T-cell (primary cell): ENCODE results near the gene C1QL2. TPM values are rescaled to one million over a fixed set of nuclear protein-coding genes. Genes with fewer than 3 reads are reported as not detected.

ENCODE experiments used
- total RNA-seq, 35 experiments: library from RNA in 6 of 35; stranded (reverse) in 6 of 35; fragments of 120-200 nt in 1 of 35; gene quantifications; one replicate each; pipeline versions ENCODE4 v1.2.1 to v1.2.4 and lab custom pipeline; 2013 to 2026

The C1QL2 gene
- total RNA-seq, 5 donors from 2014 or later (not counting 1 experiment from before 2014, with no cell fraction given) = not detected

Other genes with a start within 250 kb of the C1QL2 start
- gene MARCO, start 216.6 kb downstream of the C1QL2 start, total RNA-seq = under 1 TPM in 3 of 5 donors, not detected in 2; 0.13 to 0.67 (median 0.47) TPM
- gene STEAP3, start 65.1 kb upstream of the C1QL2 start, total RNA-seq = under 1 TPM; 0.20 to 0.46 (median 0.23) TPM
- 1 to 10 TPM; 5.2 to 9.0 (median 7.4) TPM for gene C2orf76, start 208.1 kb upstream of the C1QL2 start, total RNA-seq
- gene DBI, start 208.2 kb upstream of the C1QL2 start, total RNA-seq = 10 to 100 TPM; 33.4 to 55.5 (median 44.3) TPM